GM21447 (cell line): ENCODE data around the gene UBXN11.

Experiments used
- ATAC-seq: cut with Tn5 transposase; IDR thresholded peaks from one replicate; pipeline ENCODE4 v1.9.1; 2021; ENCODE audit not compliant: unreplicated experiment

Gene UBXN11, protein sequence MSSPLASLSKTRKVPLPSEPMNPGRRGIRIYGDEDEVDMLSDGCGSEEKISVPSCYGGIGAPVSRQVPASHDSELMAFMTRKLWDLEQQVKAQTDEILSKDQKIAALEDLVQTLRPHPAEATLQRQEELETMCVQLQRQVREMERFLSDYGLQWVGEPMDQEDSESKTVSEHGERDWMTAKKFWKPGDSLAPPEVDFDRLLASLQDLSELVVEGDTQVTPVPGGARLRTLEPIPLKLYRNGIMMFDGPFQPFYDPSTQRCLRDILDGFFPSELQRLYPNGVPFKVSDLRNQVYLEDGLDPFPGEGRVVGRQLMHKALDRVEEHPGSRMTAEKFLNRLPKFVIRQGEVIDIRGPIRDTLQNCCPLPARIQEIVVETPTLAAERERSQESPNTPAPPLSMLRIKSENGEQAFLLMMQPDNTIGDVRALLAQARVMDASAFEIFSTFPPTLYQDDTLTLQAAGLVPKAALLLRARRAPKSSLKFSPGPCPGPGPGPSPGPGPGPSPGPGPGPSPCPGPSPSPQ

DNA sequence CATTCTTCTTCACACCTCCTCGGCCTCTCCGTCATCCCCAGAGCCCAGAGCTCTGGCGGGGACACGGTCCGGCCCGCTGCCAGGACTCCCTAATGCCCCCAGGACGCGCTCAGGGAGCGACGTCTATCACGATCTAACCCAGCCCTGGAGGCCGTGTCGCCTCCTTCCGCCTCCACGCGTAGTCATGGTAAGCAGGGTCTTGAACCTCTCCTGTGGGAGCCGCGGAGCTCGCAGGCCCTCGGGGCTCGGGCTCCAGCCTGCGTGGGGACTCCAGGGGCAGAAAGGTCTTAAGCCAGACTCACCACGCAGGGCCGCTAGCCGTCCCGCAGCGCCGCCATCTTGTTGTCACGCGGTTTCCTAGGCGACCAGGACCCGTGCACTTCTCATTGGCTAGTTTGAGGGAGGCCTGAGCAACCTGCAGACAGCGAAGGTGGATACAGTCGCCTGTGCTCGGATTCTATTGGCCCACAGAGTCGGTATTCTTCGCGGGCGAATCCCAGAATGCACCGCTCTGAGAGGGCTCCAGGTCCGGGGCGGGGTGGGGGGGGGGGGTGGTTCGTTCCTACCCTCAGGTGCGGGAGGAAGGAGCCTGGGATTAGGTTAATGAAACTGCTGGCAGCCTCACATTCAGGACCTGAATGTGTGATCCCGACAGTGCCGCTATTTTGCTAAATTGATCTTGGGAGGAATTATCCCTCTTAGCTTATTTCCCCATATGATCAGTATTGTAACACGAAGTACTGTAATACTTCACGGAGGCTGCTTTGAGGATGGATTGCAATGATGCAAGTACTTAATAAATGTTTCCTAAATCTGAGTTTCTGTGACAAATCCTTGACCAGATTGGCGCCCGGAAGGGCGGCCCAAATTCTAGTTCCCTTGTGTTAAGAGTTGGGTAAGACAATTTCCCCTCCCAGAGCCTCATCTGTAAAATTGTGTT lies at the start of gene UBXN11:
Gene UBXN11 (minus strand): TSS at position 347 of the 940 bp plus-strand sequence. CDS start 3,753 bp downstream, outside the sequence.
- ATAC-seq, result peak; percentile 95

DNA sequence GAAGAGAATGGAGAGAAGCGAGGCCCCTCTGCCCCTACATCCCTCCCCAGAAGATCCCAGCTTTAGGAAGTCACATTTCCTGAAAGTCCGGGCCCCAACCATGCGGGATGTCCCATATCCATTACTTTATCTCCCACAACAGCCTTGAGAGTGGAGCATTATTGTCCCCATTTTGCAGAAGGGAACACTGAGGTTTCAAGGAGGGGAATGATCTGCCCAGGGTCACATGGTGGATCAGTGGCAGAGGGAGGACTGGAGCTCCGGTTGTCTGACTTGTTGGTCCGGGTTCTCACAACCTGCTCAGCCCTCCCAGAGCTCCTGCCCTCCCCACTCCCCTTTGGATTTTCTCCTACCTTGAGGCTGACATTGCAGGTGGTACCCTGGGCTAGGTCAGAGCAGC lies 49.7 kb upstream of the UBXN11 start:
- no peak for ATAC-seq

DNA sequence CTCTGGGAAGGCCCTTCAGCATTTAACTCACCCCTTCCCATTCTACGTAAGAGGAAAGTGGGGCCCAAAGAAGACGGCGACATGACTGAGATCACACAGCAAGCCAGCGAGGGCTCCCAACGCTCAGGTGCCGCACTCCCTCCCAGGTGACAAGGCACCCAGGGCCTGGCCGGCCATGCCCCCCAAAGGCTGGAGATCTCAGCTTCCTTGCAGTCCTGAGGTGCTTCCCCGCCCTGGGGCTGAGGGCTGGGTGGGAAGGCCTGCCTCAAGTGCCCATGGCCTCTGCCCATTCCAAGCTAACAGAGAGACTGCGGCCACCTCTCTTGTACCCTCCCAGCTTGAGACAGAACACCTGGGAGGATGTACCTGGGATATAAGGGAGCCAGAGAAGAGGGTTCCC lies 48.5 kb upstream of the UBXN11 start:
- no peak for ATAC-seq

DNA sequence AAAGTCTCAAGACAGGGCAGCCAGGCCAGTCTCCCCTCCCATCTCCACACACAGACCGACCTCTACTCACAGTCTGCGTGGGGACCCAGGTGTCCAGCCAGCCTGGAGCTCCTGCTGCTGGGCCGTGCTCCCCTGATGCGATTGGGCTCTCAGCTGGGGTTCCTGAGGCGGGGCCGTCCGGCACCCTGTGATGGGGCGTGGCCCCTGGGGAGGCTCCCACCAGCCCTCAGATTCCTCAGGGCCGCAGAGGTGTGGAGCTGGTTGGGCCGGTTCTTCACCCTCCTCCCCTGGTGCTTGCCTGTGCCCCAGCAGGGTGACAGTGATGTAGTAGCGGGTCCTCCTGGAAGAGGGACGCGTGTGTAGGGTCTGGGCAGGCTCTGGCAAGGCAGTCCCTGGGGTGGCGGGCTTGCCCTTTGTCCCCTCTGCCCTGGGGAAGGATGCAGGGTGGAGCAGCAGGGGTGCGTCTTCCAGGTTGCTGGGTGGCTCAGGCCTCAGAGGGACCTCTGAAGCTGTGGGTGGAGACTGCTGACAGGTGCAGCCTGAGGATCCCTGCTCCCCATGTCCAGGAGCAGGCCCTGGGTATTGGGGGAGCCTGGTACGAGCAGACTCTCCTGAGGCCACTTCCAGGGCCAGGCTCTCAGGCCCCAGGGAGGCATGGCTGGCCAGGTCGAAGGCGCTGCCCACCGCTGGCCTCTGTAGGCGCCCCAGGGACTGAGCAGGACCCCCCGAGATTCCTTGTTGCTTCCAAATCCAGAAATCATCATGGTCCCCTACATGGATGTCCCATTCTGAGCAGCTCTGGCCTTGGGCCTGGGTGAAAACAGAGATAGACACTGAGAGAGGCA lies 47.8 kb upstream of the UBXN11 start, which contains the start of gene CRYBG2:
Gene CRYBG2 (minus strand): TSS at position 155 of the 845 bp plus-strand sequence. CDS start 7,473 bp downstream, outside the sequence.
- ATAC-seq, result no peak

DNA sequence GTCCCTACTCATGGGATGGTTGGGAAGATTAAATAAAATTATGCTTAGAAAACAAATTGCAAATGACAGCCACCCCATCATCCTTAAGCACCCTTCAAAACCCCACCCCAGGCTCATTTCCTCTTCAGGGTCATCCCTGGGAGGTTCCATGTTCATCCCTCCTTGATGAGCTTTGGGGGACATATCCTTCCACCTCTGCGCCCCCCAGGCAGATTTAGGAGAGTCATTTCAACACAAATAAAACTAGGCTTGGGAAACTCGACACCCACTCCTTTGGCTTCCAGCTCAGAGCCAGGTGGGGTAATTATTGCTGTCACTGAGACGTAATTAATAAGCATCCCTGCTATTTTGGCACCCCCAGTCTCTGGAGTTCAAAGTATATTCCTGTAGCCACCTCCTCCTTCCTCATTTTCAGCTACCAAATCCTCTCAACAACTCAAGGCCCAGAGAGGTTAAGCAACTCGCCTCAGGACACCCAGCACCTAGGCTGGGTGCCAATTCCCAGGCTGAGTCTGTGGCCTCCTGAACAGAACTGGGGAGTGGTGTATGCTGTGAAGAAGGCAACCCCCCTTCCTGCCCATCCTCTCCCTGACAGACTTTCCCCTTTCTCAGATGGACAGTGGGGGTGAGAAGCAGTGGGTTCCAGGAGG lies 46.9 kb upstream of the UBXN11 start:
- no peak for ATAC-seq

DNA sequence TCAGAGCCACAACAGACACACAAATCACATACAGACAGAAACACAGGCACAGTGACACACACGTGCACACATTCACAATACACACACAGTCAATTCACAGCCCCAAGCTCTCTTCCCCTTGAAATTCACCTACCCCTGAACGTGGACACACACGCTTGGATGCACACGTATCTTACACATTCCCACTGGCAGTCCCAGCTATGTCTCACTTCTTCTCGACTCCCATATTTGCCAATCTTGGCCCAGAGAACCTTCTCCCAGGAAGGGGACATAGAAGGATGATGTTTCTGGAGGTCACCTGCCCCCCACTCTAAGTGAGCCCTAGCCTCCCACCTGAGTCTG lies 45.9 kb upstream of the UBXN11 start:
- no peak for ATAC-seq

DNA sequence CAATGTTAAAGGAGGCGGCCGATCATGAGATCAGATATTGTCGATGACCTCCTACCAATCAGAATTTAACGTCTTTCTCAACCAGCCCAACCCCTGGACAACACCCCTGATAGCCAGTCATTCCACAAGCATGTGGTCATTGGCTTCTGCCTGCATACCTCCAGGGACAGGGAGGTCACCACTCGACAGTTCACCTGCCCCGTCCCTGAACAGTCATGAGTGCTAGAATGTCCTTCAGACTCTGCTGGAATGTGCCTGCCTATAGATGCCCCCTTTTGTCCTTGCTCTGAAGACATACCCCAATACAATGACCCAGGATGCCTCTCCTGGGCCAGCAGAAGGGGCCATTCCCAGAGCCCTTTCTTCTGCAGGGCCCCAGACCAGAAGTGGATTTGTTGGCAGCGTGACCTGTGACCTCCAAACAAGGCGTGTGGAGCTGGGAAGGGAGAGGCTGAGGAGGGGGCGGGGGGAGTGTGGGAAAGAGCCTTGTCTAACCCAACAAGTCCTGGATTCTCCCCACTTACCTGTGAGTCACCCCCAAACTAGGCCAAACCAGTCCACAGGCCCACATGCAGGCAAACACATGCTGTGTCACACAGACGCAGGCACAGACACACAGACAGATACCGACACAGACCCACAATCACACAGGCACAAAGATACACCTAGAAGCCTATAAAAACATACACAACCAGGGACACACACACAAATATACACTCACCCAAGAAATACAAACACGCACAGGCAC lies 45.3 kb upstream of the UBXN11 start:
- ATAC-seq, result no peak

DNA sequence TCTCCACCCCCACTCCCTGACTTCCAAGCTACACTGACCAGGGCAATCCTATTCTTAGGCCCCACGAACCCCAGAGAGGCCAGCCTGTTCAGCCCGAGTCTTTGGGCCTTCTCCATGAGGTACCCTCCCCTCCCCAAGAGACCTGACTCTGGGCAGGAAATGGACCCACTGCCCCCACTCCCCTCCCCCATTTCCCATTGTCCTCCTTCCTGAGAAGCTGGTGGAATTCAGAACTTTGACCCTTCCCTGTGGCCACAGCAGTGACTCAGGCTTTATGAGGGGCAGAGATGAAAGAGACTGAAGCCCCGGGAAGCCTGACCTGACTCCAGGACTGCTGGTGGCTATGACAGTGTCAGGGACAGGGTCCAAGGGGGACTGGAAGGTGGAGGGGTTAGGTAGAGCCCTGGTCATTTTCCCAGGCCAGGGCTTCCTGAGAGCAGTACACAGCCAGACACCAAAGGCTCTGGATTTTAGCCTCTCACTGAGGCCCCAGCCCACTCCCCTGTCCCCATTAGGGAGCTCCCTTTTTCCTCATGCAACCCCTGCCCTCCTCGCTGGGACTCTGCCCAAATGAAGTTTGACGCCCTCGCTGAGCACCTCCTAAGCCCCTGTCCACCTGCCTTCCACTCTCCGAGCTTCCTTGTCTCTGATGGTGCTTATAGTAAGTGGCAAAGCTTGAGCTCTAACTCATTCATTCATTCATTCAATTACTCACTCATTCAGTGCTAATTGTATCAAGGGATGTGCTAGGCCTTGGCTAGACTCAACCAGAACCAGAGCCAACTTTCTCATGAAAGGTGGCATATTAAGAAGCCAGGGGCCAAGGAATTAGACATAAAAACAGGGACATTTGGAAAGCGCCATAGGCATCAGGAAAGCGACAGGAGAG lies 44.5 kb upstream of the UBXN11 start:
- ATAC-seq, result no peak

DNA sequence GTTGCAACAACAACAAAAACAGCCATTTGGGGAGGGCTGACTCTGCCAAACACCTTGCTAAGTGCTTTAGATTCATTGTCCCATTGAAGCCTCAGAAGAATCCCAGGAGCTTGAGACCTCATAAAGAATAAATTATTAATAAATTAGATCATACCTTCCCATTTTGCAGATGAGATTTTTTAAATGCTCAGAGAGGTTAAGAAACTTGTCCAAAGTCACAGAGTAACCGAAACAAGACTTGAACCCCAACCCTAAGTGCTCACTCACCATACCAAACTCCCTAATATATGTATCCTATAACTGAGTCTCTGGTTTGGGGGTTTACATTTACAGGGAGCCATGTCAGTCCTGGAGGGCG lies 43.9 kb upstream of the UBXN11 start:
- no peak for ATAC-seq

DNA sequence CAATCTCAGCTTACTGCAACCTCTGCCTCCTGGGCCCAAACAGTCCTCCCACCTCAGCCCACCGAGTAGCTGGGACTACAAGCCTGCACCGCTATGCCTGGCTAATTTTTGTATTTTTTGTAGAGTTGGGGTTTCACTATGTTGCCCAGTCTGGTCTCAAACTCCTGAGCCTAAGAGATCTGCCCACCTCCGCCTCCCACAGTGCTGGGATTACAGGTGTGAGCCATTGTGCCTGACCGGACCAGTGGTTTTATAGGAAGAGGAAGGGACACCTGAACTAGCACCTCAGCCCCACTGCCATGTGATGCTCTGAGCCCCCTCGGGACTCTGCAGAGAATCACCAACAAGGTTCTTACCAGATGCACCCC lies 43.4 kb upstream of the UBXN11 start:
- no peak for ATAC-seq

DNA sequence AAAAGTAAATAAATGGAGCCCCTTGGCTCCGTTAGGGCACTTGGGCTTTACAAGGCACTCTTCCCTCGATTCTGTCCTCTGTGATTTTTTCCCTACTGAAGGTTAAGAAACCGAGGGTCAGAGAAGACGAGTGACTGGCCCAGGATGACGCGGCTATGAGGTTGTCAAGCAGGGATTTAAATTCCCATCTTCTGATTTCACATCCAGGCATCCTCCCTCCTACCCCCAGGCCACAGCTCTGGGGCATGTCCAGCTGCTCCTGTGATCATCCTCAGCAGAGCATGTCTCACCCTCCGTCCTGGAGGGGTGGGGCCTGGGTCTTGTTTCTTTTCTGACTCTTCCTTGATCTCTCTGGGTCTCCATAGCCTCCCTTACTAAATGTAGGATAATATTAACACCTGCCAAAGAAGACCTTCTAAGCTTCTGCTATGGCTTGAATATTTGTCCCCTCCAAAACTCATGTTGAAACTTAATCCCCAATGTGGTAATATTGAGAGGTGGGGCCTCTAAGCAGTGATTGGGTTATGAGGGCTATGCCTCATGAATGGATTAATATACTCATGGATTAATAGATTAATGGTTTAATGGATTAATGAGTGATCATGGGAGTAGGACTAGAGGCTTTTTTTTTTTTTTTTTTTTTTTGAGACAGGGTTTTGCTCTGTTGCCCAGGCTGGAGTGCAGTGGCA lies 42.9 kb upstream of the UBXN11 start:
- no peak for ATAC-seq

DNA sequence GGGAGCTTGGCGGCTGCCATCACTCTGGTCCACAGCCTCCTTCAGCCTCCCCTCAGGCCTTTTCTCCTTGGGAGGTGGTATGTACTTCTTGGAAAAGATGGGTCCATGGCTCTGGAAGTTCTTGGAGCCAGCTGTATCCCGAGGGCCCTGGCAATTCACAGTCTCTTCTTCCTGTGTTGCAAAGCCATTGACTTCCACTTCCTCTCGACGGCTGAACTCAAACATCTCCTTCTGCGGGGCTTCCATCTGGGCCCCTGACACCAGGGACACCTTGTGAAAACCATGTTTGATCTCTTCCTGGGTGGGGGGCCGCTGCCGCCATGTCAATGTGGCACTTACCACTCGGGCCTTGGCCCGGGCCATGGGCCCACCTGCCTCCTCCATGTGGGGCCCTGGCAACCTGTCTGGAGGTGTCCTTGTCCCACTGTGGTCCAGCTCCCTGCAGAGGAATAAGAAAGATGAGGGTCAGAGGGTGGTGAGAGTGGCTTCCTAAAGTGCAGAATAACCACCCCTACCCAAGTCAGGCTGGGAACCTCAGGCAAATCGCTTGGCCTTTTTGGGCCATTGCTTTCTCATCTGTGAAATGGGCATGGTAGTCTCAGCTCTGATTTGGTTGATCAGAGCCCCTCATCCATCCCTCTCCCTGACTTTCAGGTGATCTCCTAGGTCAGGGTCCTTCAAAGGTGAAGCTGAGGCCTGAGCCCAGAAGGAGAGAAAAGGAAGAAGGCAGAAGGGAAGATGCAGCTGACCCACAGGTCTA lies 40.0 kb upstream of the UBXN11 start:
- ATAC-seq, result no peak

DNA sequence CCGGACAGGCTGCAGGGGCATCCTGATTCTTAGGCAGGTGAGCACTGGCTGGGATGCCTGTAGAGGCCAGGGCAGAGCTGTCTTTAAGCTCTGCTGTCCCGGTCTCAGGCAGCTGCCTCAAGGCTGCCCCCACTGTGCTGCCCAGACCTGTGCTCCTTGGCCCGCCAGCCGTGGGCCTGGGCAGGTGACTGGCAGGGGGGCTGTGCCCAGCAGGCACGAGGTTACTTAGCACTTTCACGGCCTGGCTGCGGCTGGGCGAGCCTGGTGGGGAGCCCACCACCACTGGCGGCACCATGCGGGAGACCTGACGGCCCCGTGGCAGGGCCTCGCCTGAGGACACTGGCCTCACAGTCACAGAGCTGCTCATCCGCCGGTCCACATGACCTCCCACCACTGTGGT lies 39.3 kb upstream of the UBXN11 start:
- no peak for ATAC-seq

DNA sequence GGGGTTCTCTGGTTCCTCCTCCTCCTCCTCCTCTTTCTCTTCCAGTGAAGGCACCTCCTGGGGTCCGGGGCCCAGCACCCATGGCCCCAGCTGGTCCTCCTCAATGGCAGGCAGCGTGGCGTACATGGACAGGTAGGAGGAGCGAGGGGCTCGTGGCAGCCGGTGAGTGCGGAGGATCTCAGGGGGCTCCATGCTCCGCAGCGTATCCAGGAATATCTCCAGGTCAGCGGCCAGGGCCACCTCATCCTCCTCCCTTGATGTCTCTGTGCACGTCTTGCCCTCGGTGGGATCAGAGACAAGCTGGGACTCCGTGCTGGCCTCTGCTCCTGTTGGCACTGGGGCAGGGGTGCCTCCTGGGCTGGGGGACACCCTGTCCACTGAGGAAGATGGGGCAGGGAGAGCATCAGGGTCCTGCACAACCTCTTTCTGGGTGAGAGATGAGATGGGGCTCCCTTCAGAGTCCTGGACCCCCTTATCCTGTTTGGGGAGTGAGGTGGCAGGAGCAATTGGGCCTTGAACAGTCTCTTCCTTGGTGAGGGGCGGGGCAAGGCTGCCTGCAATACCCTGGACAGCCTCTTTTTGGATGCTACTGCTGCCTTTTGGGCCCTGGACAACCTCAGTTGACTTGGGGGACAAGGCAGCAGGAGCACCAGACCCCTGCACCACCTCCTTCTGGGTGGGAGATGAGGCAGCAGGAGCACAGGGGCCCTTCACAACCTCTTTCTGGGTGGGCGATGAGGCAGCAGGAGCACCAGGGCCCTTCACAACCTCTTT lies 37.9 kb upstream of the UBXN11 start:
- ATAC-seq, result no peak

DNA sequence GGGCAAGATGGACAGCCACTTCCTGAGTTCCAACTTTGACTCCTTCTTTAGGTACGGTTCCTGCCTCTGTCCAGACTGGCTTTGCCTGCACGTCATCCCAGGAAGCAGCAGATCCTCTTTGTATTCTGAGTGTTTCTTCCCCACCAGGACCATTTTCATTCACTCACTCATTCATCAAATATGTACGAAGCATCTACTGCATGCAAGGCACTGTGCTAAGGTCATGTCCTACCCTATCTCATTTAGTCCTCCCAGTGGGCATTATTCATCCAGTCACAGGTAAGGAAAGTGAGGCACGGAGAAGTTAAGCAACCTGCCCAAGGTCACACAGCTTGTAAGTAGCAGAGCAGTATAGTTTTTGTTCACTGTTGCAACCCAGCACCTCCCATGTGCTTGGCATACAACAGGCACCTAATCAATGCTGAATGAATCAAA lies 33.6 kb upstream of the UBXN11 start:
- ATAC-seq, result no peak

DNA sequence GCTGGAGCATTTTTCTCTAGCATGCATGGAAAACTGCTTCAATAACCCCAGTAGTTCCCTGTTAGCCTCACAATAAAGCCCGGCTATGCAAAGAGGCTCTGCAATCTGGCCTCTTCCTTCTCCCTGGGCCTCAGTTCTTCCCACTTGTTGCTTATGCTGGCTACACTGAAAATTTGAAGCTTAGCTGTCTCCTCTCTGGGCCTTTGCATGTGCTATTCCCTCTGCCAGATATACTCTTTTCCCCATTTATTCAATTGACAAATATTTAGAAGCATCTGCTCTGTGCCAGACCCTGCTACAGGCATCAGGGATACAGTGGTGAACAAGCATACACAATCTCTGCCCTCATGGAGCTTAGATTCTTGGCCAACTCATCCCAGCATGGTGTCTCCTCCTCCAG lies 32.2 kb upstream of the UBXN11 start:
- no peak for ATAC-seq

DNA sequence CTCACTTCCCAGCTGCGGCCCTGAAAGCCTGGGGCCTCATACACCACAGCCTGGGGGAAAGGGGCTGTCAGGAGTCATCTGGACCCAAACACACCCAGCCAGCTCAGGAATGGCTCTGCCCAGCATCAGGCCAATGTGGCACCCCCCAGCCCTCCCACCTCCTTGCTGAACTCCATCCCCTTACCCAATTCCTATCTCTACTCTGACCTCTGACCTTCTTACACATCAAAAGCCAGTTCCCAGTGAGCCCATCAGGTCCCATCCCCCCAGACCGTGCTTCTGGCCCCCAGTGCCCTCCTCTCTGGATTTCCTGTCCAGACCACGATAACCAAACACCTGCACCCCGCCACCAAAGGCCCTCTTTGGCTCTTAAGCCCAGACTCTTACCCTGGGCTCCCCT lies 31.2 kb upstream of the UBXN11 start:
- no peak for ATAC-seq
